Epithelial cell of esophagus (primary cell): Measurements from ENCODE around the gene CXCR4.

Source experiments
- DNase-seq: peaks from one replicate; pipeline ENCODE4 v3.0.0; 2010; ENCODE audit warnings: low read depth
- H3K4me3 ChIP-seq: 2 replicates; pipeline ENCODE4 v1.5.1; 2011; ENCODE audit warnings: mild to moderate bottlenecking, low read length, control low read depth
- TF ChIP-seq, protein P1 (sequence below): IDR thresholded peaks from 2 replicates; pipeline ENCODE4 v1.5.1; 2011; ENCODE audit warnings: low read depth, mild to moderate bottlenecking, low read length, control low read depth, inconsistent platforms; ENCODE audit not compliant: insufficient read depth; ENCODE audit errors: missing control alignments

CXCR4 gene

DNA sequence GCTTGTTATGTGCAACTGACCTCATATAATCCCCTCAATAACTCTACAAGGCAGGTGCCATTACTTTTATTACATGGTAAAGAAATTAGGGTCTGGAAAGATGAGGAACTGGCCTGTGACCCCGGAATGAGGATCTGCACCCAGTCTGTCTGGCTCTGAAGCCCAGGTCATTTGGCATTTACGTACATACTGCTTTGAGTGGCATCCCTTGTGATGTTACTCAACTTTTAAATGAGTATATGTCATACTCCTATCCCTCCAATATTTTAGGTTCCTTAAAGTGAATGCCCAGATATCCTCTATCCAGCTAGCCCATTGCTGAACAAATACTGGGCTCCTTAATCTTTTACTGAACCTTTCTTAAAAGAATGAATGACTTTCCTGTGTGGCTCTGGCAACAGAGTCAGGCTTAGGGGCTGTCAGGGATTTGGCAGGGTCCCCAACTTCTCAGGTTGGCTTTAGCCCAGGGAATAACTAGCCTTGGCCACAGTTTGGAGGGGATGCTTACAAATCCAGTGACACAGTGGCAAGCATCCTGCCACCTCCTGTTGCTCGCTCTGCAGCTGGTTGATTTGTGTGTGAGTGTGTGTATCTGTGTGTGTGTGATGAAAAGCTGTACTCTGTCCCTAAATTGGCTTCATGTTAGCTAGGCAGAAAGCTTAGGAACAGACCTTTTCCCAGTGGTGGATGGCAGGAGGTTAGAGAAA, 3.4 kb upstream of the CXCR4 start:
- TF ChIP-seq, protein P1, sequence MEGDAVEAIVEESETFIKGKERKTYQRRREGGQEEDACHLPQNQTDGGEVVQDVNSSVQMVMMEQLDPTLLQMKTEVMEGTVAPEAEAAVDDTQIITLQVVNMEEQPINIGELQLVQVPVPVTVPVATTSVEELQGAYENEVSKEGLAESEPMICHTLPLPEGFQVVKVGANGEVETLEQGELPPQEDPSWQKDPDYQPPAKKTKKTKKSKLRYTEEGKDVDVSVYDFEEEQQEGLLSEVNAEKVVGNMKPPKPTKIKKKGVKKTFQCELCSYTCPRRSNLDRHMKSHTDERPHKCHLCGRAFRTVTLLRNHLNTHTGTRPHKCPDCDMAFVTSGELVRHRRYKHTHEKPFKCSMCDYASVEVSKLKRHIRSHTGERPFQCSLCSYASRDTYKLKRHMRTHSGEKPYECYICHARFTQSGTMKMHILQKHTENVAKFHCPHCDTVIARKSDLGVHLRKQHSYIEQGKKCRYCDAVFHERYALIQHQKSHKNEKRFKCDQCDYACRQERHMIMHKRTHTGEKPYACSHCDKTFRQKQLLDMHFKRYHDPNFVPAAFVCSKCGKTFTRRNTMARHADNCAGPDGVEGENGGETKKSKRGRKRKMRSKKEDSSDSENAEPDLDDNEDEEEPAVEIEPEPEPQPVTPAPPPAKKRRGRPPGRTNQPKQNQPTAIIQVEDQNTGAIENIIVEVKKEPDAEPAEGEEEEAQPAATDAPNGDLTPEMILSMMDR = no peak
- no peak overlapping the region for H3K4me3 ChIP-seq
- no peak for DNase-seq

DNA sequence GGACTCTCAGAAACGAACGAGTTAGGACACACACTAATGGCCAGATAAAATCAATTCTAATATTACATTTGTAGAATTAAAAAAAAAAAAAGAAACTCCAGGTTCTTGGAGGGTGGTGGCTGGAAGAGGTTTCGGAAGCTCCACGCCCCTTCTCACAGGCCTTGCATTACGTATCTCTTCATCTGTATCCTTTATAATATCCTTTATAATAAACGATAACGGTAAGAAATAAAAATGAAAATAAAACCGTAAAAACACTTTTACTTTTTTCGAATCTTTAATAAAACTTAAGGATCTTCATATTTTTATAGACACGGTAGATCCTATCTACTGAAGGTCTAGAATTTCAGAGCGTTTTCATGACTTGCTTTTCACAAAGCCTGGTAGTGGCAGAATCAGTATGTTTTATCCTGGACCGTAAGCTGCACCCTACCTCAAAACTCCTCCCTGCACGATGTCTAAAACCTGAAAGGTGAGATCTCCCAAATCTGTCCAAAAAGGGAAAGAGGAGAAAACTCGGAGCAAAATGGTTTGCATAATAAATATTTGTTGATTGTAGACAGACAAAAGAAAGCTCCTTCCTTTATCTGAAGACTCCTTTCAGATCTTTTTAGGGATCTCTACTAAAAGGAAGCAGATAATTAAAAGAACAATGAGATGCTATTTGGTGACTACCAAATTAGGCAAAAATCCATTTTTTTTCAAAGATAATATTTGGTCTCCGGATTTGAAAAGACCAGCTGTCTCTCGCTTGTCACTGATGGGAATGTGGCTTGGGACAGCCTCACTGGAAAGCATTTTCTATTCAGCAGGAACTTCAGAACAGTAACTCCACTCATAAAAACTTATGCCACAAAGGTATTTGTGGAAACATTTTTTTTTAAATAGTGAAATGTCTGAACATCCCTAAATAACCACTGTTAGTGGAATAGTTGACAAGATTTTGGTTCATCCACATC, 2.0 kb upstream of the CXCR4 start:
- H3K4me3 ChIP-seq = no peak overlapping the region
- TF ChIP-seq, protein P1 = no peak

DNA sequence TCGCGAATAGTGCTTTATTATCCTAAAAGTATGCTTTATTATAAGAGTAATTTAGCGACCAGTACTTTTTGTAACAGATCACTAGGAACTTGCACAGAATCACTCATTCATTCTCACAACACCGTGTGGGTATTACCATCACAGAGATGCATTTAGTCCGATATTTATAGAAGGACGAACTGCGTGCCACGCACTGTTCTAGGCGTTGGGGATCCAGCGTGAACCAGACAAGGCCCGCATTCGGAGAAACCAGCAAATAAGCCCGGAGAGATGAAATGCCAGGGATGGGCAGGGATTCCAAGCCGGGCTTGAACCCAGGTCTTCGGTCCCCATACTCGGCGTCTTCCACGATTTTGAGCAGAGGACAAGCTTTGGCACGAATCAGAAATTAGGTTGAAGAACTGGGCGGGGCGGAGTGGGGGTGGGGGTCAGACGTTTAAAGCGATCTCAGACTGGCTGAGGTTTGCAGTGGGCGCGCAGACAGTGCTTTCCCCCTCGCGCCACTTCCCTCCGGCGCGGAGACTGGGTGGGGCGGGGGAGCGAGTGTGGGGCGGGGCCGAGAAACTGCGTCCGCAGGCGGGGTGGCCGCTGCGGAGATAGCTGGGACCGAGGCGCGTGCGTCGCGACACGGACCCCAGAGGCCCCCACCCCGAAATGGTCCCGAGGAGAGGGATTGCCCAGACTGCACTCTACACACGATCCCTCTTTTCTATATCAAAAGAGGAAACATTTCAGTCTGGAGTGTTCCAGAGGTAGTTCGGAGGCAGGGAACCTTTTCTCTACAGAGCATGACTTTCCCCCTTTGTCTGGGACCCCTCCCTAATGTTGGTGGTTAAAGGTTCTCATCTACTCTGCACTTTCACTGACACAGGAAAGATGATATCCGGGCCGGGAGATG, 1.1 kb upstream of the CXCR4 start:
- TF ChIP-seq, protein P1 = no peak
- DNase-seq = no peak
- H3K4me3 ChIP-seq = no peak overlapping the region

More for the DNA sequence above, 2.0 kb upstream of the CXCR4 start:
- no peak for DNase-seq

DNA sequence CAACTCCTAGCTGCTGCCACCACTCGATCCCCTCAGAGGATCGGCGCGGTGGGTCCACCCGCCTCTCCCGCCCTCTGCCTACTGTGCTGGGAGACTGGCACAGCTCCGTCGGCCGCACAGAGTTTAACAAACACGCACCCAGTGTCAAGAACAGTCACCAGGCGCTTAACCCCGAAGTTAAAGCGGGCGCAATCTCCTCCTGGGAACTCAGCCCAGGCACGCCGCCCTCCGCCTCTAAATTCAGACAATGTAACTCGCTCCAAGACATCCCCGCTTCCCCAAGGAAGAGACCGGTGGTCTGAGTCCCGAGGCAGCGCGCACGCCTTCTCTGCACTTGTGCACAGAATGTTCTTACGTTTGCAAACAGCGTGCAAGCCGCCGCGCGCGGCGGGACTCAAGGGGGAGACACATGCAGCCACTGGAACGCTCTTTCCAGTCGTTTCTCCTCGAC, 533 bp downstream of the CXCR4 start:
- peak; percentile 37 for DNase-seq

DNA sequence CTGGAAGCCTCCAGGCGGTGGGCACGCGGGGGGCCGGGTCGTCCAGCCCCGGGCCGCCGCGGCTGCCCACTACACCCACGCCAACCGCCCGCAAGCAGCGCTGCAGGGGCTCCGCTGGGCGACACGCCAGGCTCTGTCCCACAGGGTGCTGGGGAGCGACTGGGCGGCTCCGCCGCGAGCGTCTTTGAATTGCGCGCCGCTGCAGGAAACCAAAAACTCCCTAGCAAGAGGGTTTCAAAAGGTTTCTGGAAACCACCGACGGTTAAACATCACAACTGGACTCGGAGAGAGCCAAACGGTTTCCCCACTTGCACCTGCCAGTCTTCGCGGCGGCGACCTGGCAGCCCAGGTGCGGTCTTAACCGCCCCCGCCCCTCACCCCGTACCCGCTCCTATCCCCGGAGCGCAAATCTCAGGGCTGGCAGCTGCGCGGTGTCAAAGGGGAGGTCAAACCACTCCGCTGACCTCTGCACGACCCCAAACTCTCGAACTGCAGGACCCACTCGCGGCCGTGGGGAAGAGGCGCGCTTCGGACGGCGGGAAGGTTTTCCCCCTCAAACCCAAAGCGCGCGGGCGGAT, 1.0 kb downstream of the CXCR4 start:
- DNase-seq = no peak
- no peak overlapping the region for H3K4me3 ChIP-seq
- TF ChIP-seq, protein P1 = no peak

More for the DNA sequence above, 533 bp downstream of the CXCR4 start:
- TF ChIP-seq, protein P1 = no peak
- no peak overlapping the region for H3K4me3 ChIP-seq
